HG03558 (cell line): Measurements from ENCODE around the gene CCR5AS.
"Not testable (repeated sequence)": the region's sequence is repeated elsewhere in the genome, so short reads cannot be mapped to it uniquely, and the experiment has no call there.

Experiments used
- ATAC-seq: cut with Tn5 transposase; IDR thresholded peaks from one replicate; pipeline ENCODE4 v1.9.1; 2021; ENCODE audit warnings: moderate number of reproducible peaks; ENCODE audit not compliant: unreplicated experiment; ENCODE audit errors: extremely low read depth

Gene CCR5AS

GRCh38 chr3:46429671-46430070, 22.8 kb upstream of the CCR5AS start:
- no peak for ATAC-seq

- ATAC-seq = no peak
These were observed 22.4 kb upstream of the CCR5AS start for GRCh38 chr3:46429250-46429649.

GRCh38 chr3:46427916-46428833, 21.3 kb upstream of the CCR5AS start:
- no peak for ATAC-seq

GRCh38 chr3:46427404-46427803, 20.5 kb upstream of the CCR5AS start:
- ATAC-seq = not testable (repeated sequence)

GRCh38 chr3:46426476-46426875, 19.6 kb upstream of the CCR5AS start:
- not testable (repeated sequence) for ATAC-seq

- no peak for ATAC-seq
These were observed 16.7 kb upstream of the CCR5AS start for GRCh38 chr3:46423588-46423987.

GRCh38 chr3:46422617-46423016, 15.8 kb upstream of the CCR5AS start:
- ATAC-seq = no peak

GRCh38 chr3:46420931-46421330, 14.1 kb upstream of the CCR5AS start:
- no peak for ATAC-seq

GRCh38 chr3:46419816-46420215, 12.9 kb upstream of the CCR5AS start:
- no peak for ATAC-seq

- no peak for ATAC-seq
These were observed 11.2 kb upstream of the CCR5AS start for GRCh38 chr3:46417841-46418611.

- no peak for ATAC-seq
These were observed 10.1 kb upstream of the CCR5AS start for GRCh38 chr3:46416811-46417510.

GRCh38 chr3:46416125-46416810, 9.4 kb upstream of the CCR5AS start:
- ATAC-seq = no peak

- no peak for ATAC-seq
These were observed 7.9 kb upstream of the CCR5AS start for GRCh38 chr3:46414739-46415138.

GRCh38 chr3:46413951-46414350, 7.1 kb upstream of the CCR5AS start:
- ATAC-seq = no peak

GRCh38 chr3:46412786-46413298, 6.0 kb upstream of the CCR5AS start:
- ATAC-seq = no peak

GRCh38 chr3:46411271-46411670, 4.4 kb upstream of the CCR5AS start:
- ATAC-seq = no peak

GRCh38 chr3:46410669-46411068, 3.8 kb upstream of the CCR5AS start:
- no peak for ATAC-seq

- ATAC-seq = no peak
These were observed 3.0 kb upstream of the CCR5AS start for GRCh38 chr3:46409739-46410489.

- ATAC-seq = no peak
These were observed 2.0 kb upstream of the CCR5AS start for GRCh38 chr3:46408853-46409252.
